GM12891 (cell line): ENCODE measurements around the gene ANKRD23.

Source experiments
- POLR2A ChIP-seq: IDR thresholded peaks from 2 replicates; pipeline ENCODE4 v1.6.1; 2011; ENCODE audit warnings: low read depth, low read length, control low read depth
- POLR2AphosphoS5 ChIP-seq: IDR thresholded peaks from 2 replicates; pipeline ENCODE4 v1.6.1; 2011; ENCODE audit warnings: low read depth, low read length, control low read depth
- TAF1 ChIP-seq: IDR thresholded peaks from 2 replicates; pipeline ENCODE4 v1.6.1; 2011; ENCODE audit warnings: low read depth, low read length, control low read depth

DNA sequence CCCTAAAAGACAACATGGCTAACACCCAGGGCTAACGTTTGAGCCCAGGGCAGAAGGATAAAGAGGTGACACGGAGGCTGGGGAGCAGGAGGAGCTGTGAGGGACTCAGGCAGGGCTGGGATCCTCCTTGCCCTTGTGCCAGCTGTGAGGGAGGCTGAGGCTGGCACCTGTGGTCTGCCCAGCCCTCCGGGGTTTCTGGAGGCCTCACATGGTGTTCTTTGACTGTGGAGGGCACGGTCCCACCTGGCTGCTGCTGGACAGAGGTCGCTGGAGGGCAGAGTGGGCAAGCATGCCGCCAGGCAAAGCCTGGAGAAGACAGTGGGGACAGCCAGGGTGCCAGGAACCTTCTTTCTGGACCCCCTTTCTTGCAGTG, 54.6 kb downstream of the ANKRD23 start:
- no peak for TF ChIP-seq POLR2A
- TF ChIP-seq TAF1, result no peak
- TF ChIP-seq POLR2AphosphoS5, result no peak
